Measurements from ENCODE around the gene POLR2J.
"Not testable (repeated sequence)": the region's sequence is repeated elsewhere in the genome, so short reads cannot be mapped to it uniquely, and the experiment has no call there.

POLR2J gene

GRCh38 chr7:102514881-102515721 is 36.4 kb upstream of the POLR2J start:
- no CpG with 5 or more reads among the region's 15 CpGs for WGBS
- not testable (repeated sequence) for DNase-seq; H3K23ac ChIP-seq (ENCODE audit: low read length in 2 of 2); H3K4me2 ChIP-seq (ENCODE audit: low read length, poor library complexity, severe bottlenecking); H4K91ac ChIP-seq (ENCODE audit: low read length); H2AFZ ChIP-seq (ENCODE audit: low read depth, low read length); H3K27me3 ChIP-seq (ENCODE audit: control insufficient read depth in 1 of 2, insufficient read depth in 1 of 2, low read length in 2 of 2); H3K79me1 ChIP-seq (replicated peaks; ENCODE audit: low read length, poor library complexity, severe bottlenecking); H3K18ac ChIP-seq (ENCODE audit: low read depth in 1 of 2, low read length in 2 of 2); H2BK12ac ChIP-seq (ENCODE audit: low read length in 2 of 2); H3K36me3 ChIP-seq (ENCODE audit: control insufficient read depth in 1 of 2, insufficient read depth in 2 of 2, low read depth in 1 of 2, low read length in 2 of 2); H2BK15ac ChIP-seq (ENCODE audit: low read depth, poor library complexity, severe bottlenecking); H2BK120ac ChIP-seq (ENCODE audit: low read depth, low read length); H3K4me3 ChIP-seq (ENCODE audit: insufficient read depth in 1 of 2, low read depth in 1 of 2, low read length in 2 of 2); H3K4me1 ChIP-seq (ENCODE audit: control insufficient read depth, insufficient read depth, low read depth, low read length); H3K4ac ChIP-seq (ENCODE audit: low read depth in 1 of 2, low read length in 2 of 2); H3K27ac ChIP-seq (ENCODE audit: low read length, poor library complexity, severe bottlenecking); H2AK5ac ChIP-seq (ENCODE audit: low read length, severe bottlenecking); H3K14ac ChIP-seq (ENCODE audit: low read length in 2 of 2); H3K9ac ChIP-seq (ENCODE audit: low read length); H4K8ac ChIP-seq (ENCODE audit: low read length); H3K9me3 ChIP-seq (ENCODE audit: control insufficient read depth, low read length); H2BK5ac ChIP-seq (ENCODE audit: low read depth, low read length, poor library complexity, severe bottlenecking)

GRCh38 chr7:102512642-102513221 is 34.0 kb upstream of the POLR2J start:
- H2BK120ac ChIP-seq (ENCODE audit: low read depth, low read length): peak overlapping the region; percentile 73
- peak overlapping the region; percentile 83 for H4K91ac ChIP-seq (ENCODE audit: low read length)
- H3K27ac ChIP-seq (ENCODE audit: low read length, poor library complexity, severe bottlenecking); H3K36me3 ChIP-seq (ENCODE audit: control insufficient read depth in 1 of 2, insufficient read depth in 2 of 2, low read depth in 1 of 2, low read length in 2 of 2); H2AFZ ChIP-seq (ENCODE audit: low read depth, low read length); H2BK5ac ChIP-seq (ENCODE audit: low read depth, low read length, poor library complexity, severe bottlenecking); H3K4me1 ChIP-seq (ENCODE audit: control insufficient read depth, insufficient read depth, low read depth, low read length); H3K23ac ChIP-seq (ENCODE audit: low read length in 2 of 2); H3K27me3 ChIP-seq (ENCODE audit: control insufficient read depth in 1 of 2, insufficient read depth in 1 of 2, low read length in 2 of 2); H3K9ac ChIP-seq (ENCODE audit: low read length); H3K79me1 ChIP-seq (replicated peaks; ENCODE audit: low read length, poor library complexity, severe bottlenecking); H2BK15ac ChIP-seq (ENCODE audit: low read depth, poor library complexity, severe bottlenecking); H3K9me3 ChIP-seq (ENCODE audit: control insufficient read depth, low read length): not testable (repeated sequence)
- H3K14ac ChIP-seq (ENCODE audit: low read length in 2 of 2): peak overlapping the region in 1 of 2 experiments; percentile 95
- peak overlapping the region in 1 of 2 experiments; percentile 20 for H3K4me3 ChIP-seq (ENCODE audit: insufficient read depth in 1 of 2, low read depth in 1 of 2, low read length in 2 of 2)
- DNase-seq: peak; percentile 81
- H3K4ac ChIP-seq (ENCODE audit: low read depth in 1 of 2, low read length in 2 of 2): peak overlapping the region; percentile 73 to 87
- WGBS: 86% methylated on average over 2 of the region's 5 CpGs
- H2AK5ac ChIP-seq (ENCODE audit: low read length, severe bottlenecking): peak overlapping the region; percentile 93
- H3K18ac ChIP-seq (ENCODE audit: low read depth in 1 of 2, low read length in 2 of 2): peak overlapping the region; percentile 91 to 95
- H3K4me2 ChIP-seq (ENCODE audit: low read length, poor library complexity, severe bottlenecking): peak overlapping the region; percentile 61
- peak overlapping the region; percentile 96 to 99 for H2BK12ac ChIP-seq (ENCODE audit: low read length in 2 of 2)
- peak overlapping the region; percentile 95 for H4K8ac ChIP-seq (ENCODE audit: low read length)

GRCh38 chr7:102511860-102512522 is 33.3 kb upstream of the POLR2J start:
- H3K79me1 ChIP-seq (replicated peaks; ENCODE audit: low read length, poor library complexity, severe bottlenecking); H3K36me3 ChIP-seq (ENCODE audit: control insufficient read depth in 1 of 2, insufficient read depth in 2 of 2, low read depth in 1 of 2, low read length in 2 of 2); H3K4me2 ChIP-seq (ENCODE audit: low read length, poor library complexity, severe bottlenecking); H2BK12ac ChIP-seq (ENCODE audit: low read length in 2 of 2); H3K4me1 ChIP-seq (ENCODE audit: control insufficient read depth, insufficient read depth, low read depth, low read length); H4K91ac ChIP-seq (ENCODE audit: low read length); H2BK120ac ChIP-seq (ENCODE audit: low read depth, low read length); H3K9ac ChIP-seq (ENCODE audit: low read length); H2BK5ac ChIP-seq (ENCODE audit: low read depth, low read length, poor library complexity, severe bottlenecking); H2BK15ac ChIP-seq (ENCODE audit: low read depth, poor library complexity, severe bottlenecking); H3K27me3 ChIP-seq (ENCODE audit: control insufficient read depth in 1 of 2, insufficient read depth in 1 of 2, low read length in 2 of 2); H3K18ac ChIP-seq (ENCODE audit: low read depth in 1 of 2, low read length in 2 of 2); DNase-seq; H3K9me3 ChIP-seq (ENCODE audit: control insufficient read depth, low read length); H3K27ac ChIP-seq (ENCODE audit: low read length, poor library complexity, severe bottlenecking); H3K4ac ChIP-seq (ENCODE audit: low read depth in 1 of 2, low read length in 2 of 2); H3K14ac ChIP-seq (ENCODE audit: low read length in 2 of 2); H2AK5ac ChIP-seq (ENCODE audit: low read length, severe bottlenecking); H3K23ac ChIP-seq (ENCODE audit: low read length in 2 of 2); H4K8ac ChIP-seq (ENCODE audit: low read length); H3K4me3 ChIP-seq (ENCODE audit: insufficient read depth in 1 of 2, low read depth in 1 of 2, low read length in 2 of 2); H2AFZ ChIP-seq (ENCODE audit: low read depth, low read length): not testable (repeated sequence)
- WGBS: no CpG with 5 or more reads among the region's 30 CpGs

- not testable (repeated sequence) for H3K9ac ChIP-seq (ENCODE audit: low read length); H3K4ac ChIP-seq (ENCODE audit: low read depth in 1 of 2, low read length in 2 of 2); DNase-seq; H4K8ac ChIP-seq (ENCODE audit: low read length); H2AK5ac ChIP-seq (ENCODE audit: low read length, severe bottlenecking); H3K79me1 ChIP-seq (replicated peaks; ENCODE audit: low read length, poor library complexity, severe bottlenecking); H4K91ac ChIP-seq (ENCODE audit: low read length); H3K4me3 ChIP-seq (ENCODE audit: insufficient read depth in 1 of 2, low read depth in 1 of 2, low read length in 2 of 2); H3K14ac ChIP-seq (ENCODE audit: low read length in 2 of 2); H3K4me2 ChIP-seq (ENCODE audit: low read length, poor library complexity, severe bottlenecking); H2AFZ ChIP-seq (ENCODE audit: low read depth, low read length); H2BK5ac ChIP-seq (ENCODE audit: low read depth, low read length, poor library complexity, severe bottlenecking); H3K4me1 ChIP-seq (ENCODE audit: control insufficient read depth, insufficient read depth, low read depth, low read length); H3K9me3 ChIP-seq (ENCODE audit: control insufficient read depth, low read length); H2BK15ac ChIP-seq (ENCODE audit: low read depth, poor library complexity, severe bottlenecking); H3K18ac ChIP-seq (ENCODE audit: low read depth in 1 of 2, low read length in 2 of 2); H3K27ac ChIP-seq (ENCODE audit: low read length, poor library complexity, severe bottlenecking); H2BK120ac ChIP-seq (ENCODE audit: low read depth, low read length); H3K27me3 ChIP-seq (ENCODE audit: control insufficient read depth in 1 of 2, insufficient read depth in 1 of 2, low read length in 2 of 2); H3K23ac ChIP-seq (ENCODE audit: low read length in 2 of 2); H2BK12ac ChIP-seq (ENCODE audit: low read length in 2 of 2); H3K36me3 ChIP-seq (ENCODE audit: control insufficient read depth in 1 of 2, insufficient read depth in 2 of 2, low read depth in 1 of 2, low read length in 2 of 2)
- WGBS: no CpG with 5 or more reads among the region's 8 CpGs
Observed at GRCh38 chr7:102510575-102510974, 31.9 kb upstream of the POLR2J start.
